ENCODE results near the gene OR2Z1.

Gene OR2Z1

DNA sequence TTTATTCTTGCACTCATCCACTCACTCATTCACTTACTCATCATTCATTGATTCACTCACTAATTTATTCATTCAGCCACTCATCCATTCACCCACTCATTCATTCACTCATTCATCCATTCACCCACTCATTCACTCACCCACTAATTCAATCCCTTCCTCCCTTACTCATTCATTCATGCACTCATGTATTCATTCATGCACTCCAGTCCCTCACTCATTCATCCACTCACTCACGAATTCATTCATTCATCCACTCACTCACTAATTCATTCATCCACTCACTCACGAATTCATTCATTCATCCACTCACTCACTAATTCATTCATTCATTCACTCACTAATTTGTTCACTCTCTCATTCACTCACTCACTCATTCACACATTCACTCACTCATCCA lies 39.0 kb upstream of the OR2Z1 start:
- in situ Hi-C loops (cut with MboI; ENCODE audit: low sequenced_read_pairs, unreplicated experiment) = no loop called here
- DNase-seq (ENCODE audit: low spot score) = no peak
- TF ChIP-seq, protein P1, sequence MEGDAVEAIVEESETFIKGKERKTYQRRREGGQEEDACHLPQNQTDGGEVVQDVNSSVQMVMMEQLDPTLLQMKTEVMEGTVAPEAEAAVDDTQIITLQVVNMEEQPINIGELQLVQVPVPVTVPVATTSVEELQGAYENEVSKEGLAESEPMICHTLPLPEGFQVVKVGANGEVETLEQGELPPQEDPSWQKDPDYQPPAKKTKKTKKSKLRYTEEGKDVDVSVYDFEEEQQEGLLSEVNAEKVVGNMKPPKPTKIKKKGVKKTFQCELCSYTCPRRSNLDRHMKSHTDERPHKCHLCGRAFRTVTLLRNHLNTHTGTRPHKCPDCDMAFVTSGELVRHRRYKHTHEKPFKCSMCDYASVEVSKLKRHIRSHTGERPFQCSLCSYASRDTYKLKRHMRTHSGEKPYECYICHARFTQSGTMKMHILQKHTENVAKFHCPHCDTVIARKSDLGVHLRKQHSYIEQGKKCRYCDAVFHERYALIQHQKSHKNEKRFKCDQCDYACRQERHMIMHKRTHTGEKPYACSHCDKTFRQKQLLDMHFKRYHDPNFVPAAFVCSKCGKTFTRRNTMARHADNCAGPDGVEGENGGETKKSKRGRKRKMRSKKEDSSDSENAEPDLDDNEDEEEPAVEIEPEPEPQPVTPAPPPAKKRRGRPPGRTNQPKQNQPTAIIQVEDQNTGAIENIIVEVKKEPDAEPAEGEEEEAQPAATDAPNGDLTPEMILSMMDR (IDR thresholded peaks at IDR 0.05; ENCODE audit: borderline replicate concordance, control extremely low read depth, extremely low read depth, insufficient read depth, missing control alignments) = no peak

DNA sequence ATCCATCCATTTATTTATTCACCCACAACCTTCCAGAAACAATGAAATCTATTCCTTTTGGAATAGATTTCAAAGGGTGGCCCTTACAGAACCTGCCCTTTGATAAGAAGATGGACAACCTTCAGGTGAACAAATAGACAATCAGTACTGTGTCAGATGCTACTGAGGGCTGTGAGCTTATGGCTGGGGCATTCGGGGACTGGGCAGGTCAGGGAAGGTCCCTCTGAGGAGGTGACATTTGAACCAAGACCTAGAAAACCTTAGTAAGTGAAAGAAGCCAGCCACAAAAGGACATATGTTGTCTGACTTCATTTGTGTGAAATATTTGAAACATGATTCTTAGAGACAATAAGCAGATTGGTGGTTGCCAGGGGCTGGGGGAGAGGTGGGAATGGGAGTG lies 38.5 kb upstream of the OR2Z1 start:
- no peak for DNase-seq (ENCODE audit: low spot score)
- TF ChIP-seq, protein P1 (IDR thresholded peaks at IDR 0.05; ENCODE audit: borderline replicate concordance, control extremely low read depth, extremely low read depth, insufficient read depth, missing control alignments) = no peak
- in situ Hi-C loops (cut with MboI; ENCODE audit: low sequenced_read_pairs, unreplicated experiment) = no loop called here

DNA sequence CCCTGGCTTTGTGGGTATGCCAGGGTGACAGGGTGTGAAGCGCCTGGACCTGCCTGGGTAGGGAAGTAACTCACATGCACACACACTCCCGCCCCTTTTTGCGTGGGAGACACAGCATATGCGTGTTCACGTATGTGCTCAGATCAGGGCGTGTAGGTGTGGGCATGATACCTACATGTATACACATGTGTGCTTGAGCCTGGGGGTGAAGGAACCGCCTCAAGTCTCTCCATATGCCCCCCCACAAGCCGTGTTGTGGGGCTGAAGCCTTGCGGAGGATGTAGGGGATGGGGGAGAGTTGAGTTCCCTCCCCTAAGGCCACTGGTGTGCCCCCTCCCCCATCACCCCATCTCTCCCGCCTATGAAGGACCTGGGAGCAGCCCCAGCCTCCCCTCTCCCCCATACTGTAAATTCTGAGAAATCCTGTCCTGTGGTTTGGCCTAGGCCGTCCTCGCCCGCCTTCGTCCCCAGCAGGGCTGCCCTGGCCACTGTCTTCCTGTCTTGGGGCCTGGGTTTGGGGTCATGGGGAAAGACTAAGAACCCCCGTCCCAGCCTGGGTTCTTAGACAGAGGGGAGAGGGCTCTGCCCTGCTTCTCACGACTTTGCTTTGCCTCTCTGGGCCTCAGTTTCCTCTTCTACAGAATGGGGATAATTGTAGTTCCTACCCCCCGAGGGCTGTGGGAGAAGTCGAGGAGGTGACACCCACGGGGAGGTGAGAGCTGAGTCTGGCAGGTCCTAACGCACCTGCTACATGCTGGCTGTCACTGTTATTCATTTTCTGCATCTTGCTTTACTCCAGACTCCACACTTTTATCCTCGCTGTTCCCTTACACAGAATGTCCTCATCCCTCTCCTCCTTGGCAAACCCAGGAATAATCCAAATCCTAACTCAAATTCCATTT lies 37.2 kb upstream of the OR2Z1 start:
- in situ Hi-C loops (cut with MboI; ENCODE audit: low sequenced_read_pairs, unreplicated experiment) = no loop called here
- DNase-seq (ENCODE audit: low spot score) = no peak
- TF ChIP-seq, protein P1 (IDR thresholded peaks at IDR 0.05; ENCODE audit: borderline replicate concordance, control extremely low read depth, extremely low read depth, insufficient read depth, missing control alignments) = no peak

DNA sequence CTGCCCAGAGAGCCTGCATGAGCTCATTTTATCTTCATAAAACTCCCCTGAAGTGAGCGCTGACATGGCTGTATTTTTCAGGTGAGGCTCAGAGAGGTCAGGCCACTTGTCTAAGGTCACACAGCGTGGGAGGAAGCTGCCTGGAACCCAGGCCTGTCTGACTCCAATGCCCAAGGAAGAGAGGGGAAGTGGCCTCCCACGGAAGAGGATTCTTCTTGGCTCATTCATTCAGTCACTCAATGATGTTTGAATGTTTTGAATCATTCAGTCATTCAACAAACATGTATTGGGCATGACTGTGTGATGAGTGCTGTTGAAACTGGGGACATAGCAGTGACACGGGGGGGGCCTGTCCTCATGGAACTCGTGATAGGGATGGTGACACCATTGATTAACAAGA lies 34.9 kb upstream of the OR2Z1 start:
- in situ Hi-C loops (cut with MboI; ENCODE audit: low sequenced_read_pairs, unreplicated experiment) = no loop called here
- TF ChIP-seq, protein P1 (IDR thresholded peaks at IDR 0.05; ENCODE audit: borderline replicate concordance, control extremely low read depth, extremely low read depth, insufficient read depth, missing control alignments) = no peak

DNA sequence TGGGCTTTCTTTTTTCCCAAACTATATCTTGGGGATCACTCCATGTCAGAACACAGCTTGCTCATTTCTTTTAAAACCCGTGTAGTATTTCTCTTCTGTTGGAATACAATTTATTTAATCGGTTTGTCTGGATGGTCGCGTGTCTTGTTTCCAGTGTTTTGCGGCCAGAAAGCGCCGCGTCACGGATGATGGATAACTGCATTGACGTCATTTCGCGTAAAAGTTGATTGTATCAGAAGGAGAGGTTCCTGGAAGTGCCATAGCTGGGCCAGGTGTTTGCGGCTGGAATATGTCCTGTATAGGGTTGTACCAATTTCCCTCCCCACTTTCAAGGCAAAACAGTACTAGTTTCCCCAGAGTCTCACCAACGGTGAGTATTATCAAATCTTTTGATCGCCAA lies 32.5 kb upstream of the OR2Z1 start:
- TF ChIP-seq, protein P1 (IDR thresholded peaks at IDR 0.05; ENCODE audit: borderline replicate concordance, control extremely low read depth, extremely low read depth, insufficient read depth, missing control alignments) = no peak
- no peak for DNase-seq (ENCODE audit: low spot score)
- in situ Hi-C loops (cut with MboI; ENCODE audit: low sequenced_read_pairs, unreplicated experiment) = no loop called here

More for the DNA sequence above, 34.9 kb upstream of the OR2Z1 start:
- no peak for DNase-seq (ENCODE audit: low spot score)

DNA sequence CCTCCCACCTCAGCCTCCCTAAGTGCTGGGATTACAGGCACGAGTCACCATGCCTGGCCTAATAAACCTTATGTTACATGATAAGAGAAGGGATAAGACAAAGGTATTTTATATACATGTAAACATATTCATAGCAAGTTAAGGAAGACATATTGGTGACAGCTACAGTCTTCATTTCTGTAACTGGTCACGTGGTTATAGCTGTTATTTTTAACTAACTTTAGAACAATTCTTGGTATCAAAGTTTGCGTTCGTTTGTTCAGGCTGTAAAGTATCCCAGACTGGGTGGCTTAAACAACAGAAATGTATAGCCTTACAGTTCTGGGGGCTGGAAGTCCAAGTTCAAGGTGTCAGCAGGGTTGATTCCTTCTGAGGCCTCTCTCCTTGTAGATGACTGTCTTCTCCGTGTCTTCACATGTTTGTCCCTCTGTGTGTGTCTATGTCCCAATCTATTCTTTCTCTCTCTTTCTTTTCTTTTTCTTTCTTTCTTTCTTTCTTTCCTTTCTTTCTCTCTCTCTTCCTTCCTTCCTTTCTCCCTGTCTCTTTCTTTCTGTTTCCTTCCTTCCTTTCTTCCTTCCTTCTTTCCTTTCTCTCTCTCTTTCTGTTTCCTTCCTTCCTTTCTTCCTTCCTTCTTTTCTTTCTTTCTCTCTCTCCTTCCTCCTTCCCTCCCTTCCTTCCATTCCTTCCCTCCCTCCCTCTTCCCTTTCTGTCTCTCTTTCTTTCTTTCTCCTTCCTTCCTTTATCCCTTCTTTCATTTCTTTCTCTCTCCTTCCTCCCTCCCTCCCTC lies 30.5 kb upstream of the OR2Z1 start:
- in situ Hi-C loops (cut with MboI; ENCODE audit: low sequenced_read_pairs, unreplicated experiment) = no loop called here
- TF ChIP-seq, protein P1 (IDR thresholded peaks at IDR 0.05; ENCODE audit: borderline replicate concordance, control extremely low read depth, extremely low read depth, insufficient read depth, missing control alignments) = no peak

More for the DNA sequence above, 30.5 kb upstream of the OR2Z1 start:
- no peak for DNase-seq (ENCODE audit: low spot score)

All from GM13976 (cell line).